Measurements from ENCODE around the gene ZNF783.
"Not testable (repeated sequence)": the region's sequence is repeated elsewhere in the genome, so short reads cannot be mapped to it uniquely, and the experiment has no call there.

ZNF783 gene

DNA sequence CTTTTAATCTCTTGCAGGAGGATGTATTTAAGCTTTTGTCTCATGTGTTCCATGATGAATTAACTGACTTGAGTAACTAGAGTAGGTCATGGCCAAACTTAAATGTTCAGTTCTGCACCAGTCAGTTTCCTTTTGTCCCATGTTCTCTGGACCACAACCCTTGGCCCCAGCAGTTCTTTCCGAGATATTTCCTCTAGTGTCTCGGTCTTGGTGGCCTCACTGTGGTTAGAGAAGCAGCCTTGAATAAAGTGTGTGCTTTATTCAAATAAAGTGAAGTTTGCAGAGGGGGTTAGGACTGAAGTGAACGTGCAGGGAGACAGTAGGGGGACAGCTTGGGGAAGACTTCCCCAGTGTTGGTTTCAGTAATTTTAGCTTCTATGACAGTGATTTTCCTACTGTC is 13.2 kb upstream of the ZNF783 start:
- POLR2A ChIA-PET, result interaction anchor here (1.0 kb wide), 1 partner anchor 13 kb away, joined by 5 read pairs; the partner anchor contains the start of gene ZNF783
- TF ChIP-seq, protein P1, sequence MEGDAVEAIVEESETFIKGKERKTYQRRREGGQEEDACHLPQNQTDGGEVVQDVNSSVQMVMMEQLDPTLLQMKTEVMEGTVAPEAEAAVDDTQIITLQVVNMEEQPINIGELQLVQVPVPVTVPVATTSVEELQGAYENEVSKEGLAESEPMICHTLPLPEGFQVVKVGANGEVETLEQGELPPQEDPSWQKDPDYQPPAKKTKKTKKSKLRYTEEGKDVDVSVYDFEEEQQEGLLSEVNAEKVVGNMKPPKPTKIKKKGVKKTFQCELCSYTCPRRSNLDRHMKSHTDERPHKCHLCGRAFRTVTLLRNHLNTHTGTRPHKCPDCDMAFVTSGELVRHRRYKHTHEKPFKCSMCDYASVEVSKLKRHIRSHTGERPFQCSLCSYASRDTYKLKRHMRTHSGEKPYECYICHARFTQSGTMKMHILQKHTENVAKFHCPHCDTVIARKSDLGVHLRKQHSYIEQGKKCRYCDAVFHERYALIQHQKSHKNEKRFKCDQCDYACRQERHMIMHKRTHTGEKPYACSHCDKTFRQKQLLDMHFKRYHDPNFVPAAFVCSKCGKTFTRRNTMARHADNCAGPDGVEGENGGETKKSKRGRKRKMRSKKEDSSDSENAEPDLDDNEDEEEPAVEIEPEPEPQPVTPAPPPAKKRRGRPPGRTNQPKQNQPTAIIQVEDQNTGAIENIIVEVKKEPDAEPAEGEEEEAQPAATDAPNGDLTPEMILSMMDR (IDR thresholded peaks at IDR 0.05; ENCODE audit: insufficient read depth, low read length, missing control alignments), result no peak
- no peak for DNase-seq (ENCODE audit: low read depth, low spot score)
- no peak overlapping the region for H3K4me3 ChIP-seq (ENCODE audit: low read depth, low read length)
- CTCF ChIA-PET, result interaction anchor here (1.2 to 5.0 kb wide), 4 partner anchors 8 to 13 kb away, joined by 4 to 40 read pairs (median 8); partner anchors contain the start of genes ZNF212 and ZNF783

DNA sequence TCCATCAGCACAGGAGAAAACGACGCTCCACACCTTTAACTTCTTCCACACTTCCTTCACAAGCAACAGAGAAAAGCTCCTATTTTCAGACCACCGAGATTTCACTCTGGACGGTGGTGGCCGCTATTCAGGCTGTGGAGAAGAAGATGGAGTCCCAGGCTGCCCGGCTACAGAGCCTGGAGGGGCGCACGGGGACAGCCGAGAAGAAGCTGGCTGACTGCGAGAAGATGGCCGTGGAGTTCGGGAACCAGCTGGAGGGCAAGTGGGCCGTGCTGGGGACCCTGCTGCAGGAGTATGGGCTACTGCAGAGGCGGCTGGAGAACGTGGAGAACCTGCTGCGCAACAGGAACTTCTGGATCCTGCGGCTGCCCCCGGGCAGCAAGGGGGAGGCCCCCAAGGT is 11.8 kb upstream of the ZNF783 start:
- H3K4me3 ChIP-seq (ENCODE audit: low read depth, low read length); DNase-seq (ENCODE audit: low read depth, low spot score); POLR2A ChIA-PET: not testable (repeated sequence)
- CTCF ChIA-PET, result interaction anchor here (1.2 to 5.0 kb wide), 3 partner anchors 10 to 16 kb away, joined by 3 to 40 read pairs (median 13); partner anchors contain the start of genes ZNF212 and ZNF783

DNA sequence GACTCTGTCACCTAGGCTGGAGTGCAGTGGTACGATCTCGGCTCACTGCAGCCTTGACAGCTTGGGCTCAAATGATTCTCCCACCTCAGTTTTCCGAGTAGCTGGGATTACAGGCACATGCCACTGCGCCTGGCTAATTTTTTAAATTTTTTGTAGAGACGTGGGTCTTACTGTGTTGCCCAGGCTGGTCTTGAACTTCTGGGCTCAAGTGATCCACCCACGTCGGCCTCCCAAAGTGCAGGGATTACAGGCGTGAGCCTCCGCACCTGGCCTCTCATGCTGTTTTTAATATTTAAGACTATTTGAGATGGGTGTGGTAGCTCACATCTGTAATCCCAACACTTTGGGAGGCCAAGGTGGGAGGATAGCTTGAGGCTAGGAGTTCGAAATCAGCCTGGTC is 10.5 kb upstream of the ZNF783 start:
- H3K4me3 ChIP-seq (ENCODE audit: low read depth, low read length); POLR2A ChIA-PET; DNase-seq (ENCODE audit: low read depth, low spot score): not testable (repeated sequence)
- CTCF ChIA-PET, result interaction anchor here (2.4 to 5.0 kb wide), 3 partner anchors 10 to 11 kb away, joined by 15 to 40 read pairs (median 30); partner anchors contain the start of gene ZNF783

DNA sequence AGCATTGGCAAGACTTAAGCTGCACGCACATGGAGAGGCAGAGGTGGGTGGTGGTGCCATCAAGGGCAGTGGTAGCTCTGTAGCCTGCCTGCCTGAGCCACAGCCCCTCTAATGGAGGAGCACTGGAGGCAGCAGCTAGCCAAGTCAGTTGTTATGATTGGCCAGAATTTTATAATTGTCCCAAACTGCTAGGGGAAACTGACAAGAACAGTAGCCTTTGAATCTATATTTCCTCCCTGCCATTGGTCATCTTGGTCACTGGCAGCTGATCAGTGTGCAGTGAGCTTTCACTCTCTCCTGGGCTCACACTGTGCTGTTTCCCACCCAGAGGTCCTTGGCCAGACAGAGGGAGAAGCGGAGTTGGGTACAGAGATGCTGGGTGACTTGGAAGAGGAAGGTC is 9.6 kb upstream of the ZNF783 start:
- ChIA-PET POLR2A (interaction anchor here (1.3 kb wide), 1 partner anchor 9 kb away, joined by 4 read pairs; the partner anchor contains the start of gene ZNF783), CTCF (interaction anchor here (1.4 to 3.0 kb wide), 4 partner anchors 10 to 15 kb away, joined by 4 to 30 read pairs (median 10); partner anchors contain the start of gene ZNF783)
- TF ChIP-seq, protein P1 (IDR thresholded peaks at IDR 0.05; ENCODE audit: insufficient read depth, low read length, missing control alignments), result no peak
- no peak for DNase-seq (ENCODE audit: low read depth, low spot score)
- H3K4me3 ChIP-seq (ENCODE audit: low read depth, low read length), result no peak overlapping the region

DNA sequence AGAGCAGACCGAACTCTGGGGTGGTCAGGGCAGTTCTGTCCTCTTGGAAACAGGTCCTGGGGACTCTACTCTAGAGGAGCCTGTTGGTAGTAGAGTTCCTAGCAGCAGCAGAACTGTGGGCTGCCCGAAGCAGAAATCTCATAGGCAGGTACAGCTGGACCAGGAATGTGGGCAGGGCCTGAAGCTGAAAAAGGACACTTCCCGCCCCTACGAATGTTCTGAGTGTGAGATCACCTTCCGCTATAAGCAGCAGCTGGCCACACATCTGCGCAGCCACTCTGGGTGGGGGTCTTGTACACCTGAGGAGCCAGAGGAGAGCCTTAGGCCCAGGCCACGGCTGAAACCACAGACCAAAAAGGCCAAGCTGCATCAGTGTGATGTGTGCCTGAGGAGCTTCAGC is 8.3 kb upstream of the ZNF783 start:
- TF ChIP-seq, protein P1 (IDR thresholded peaks at IDR 0.05; ENCODE audit: insufficient read depth, low read length, missing control alignments), result no peak
- H3K4me3 ChIP-seq (ENCODE audit: low read depth, low read length), result no peak overlapping the region
- ChIA-PET CTCF (interaction anchor here (0.5 to 2.4 kb wide), 3 partner anchors 8 to 56 kb away, joined by 3 to 30 read pairs (median 4); partner anchors contain the start of gene ZNF783), POLR2A (interaction anchor here (1.3 kb wide), 1 partner anchor 8 kb away, joined by 4 read pairs; the partner anchor contains the start of gene ZNF783)
- DNase-seq (ENCODE audit: low read depth, low spot score), result no peak

DNA sequence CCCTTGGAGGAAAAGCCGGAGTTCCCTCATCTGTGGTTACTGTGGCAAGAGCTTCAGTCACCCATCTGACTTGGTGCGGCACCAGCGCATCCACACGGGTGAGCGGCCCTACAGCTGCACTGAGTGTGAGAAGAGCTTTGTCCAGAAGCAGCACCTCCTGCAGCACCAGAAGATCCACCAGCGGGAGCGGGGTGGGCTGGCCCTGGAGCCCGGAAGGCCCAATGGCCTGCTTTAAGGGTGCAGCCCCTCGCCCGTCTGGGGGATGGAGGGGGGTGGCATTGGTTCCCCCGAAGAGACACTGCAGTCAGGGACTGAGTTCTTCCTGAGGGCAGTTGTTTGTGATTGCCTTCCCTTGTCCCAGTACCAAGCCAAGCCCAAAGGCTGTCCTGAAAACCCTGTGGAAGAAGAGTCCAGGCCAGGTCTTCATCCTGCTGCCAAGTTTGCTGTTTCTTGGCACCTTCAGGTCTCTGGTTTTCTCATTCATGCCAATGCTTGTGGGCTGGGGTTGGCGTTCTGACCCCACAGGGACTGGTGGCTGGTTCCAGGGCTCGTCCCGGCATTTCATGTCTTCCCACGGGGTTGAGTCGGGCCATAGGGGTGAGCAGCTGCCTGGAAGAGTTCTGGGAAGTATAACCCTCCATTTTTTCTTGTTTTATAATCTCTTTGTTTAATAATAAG is 7.7 kb upstream of the ZNF783 start:
- no peak overlapping the region for H3K4me3 ChIP-seq (ENCODE audit: low read depth, low read length)
- CTCF ChIA-PET, result no interaction called here
- TF ChIP-seq, protein P1 (IDR thresholded peaks at IDR 0.05; ENCODE audit: insufficient read depth, low read length, missing control alignments), result no peak
- DNase-seq (ENCODE audit: low read depth, low spot score), result no peak
- POLR2A ChIA-PET, result no interaction called here

DNA sequence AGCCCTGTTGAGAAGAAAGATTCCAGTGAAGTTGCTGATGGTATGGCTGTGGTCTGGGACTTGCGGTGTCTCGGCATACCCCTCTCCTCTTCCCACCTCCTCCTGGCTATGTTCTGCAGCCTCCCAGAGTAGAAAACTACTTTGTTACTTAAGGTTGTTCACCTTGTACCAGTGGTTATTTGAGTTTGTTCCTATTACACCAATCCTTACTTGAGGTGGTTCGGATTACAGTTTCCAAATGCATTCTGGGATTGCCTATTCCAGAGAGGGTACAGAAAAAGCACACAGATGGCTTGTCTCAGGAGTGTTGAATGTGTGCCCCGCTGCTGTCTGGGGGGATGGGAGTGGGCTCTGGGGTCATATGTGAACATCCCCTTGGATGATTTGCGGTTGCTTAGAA is 6.8 kb upstream of the ZNF783 start:
- ChIA-PET POLR2A (no interaction called here), CTCF (no interaction called here)
- DNase-seq (ENCODE audit: low read depth, low spot score), result no peak
- TF ChIP-seq, protein P1 (IDR thresholded peaks at IDR 0.05; ENCODE audit: insufficient read depth, low read length, missing control alignments), result no peak
- no peak overlapping the region for H3K4me3 ChIP-seq (ENCODE audit: low read depth, low read length)

All from AG04449 (cell line).